ENCODE measurements around the gene DLGAP1. TPM values are rescaled to one million over a fixed set of nuclear protein-coding genes. Genes with fewer than 3 reads are reported as not detected.

Gene DLGAP1
- total and polyA plus RNA-seq, 2 donors (not counting 1 experiment from before 2014, with no cell fraction given) = 0.07 to 0.61 TPM

- Histone ChIP-seq H3K4me3 (ENCODE audit: control extremely low read depth in 1 of 5, extremely low read depth in 1 of 5, insufficient read depth in 1 of 5, low read depth in 2 of 5, low read length in 4 of 5) (no peak overlapping the region), H2AFZ (ENCODE audit: insufficient read depth, low read depth, low read length, poor library complexity, severe bottlenecking) (no peak overlapping the region), H3K79me2 (ENCODE audit: control insufficient read depth, insufficient read depth, low read length) (no peaks in the 10 kb centered on the region), H3K27ac (ENCODE audit: low read length in 2 of 2) (no peak overlapping the region), H3K4me1 (ENCODE audit: control insufficient read depth in 2 of 2, insufficient read depth in 2 of 2, low read length in 2 of 2) (no peaks in the 10 kb centered on the region), H4K20me1 (ENCODE audit: control insufficient read depth, insufficient read depth, low read length, poor library complexity, severe bottlenecking) (no peaks in the 10 kb centered on the region), H3K4me2 (replicated peaks; ENCODE audit: low read depth, low read length, poor library complexity, severe bottlenecking) (no peak overlapping the region), H3K9ac (ENCODE audit: low read length) (no peak overlapping the region), H3K27me3 (replicated peaks in 1 of 4; ENCODE audit: control extremely low read depth in 1 of 4, control insufficient read depth in 3 of 4, insufficient read depth in 4 of 4, low read length in 3 of 4) (no peaks in the 10 kb centered on the region), H3K9me3 (ENCODE audit: control extremely low read depth in 1 of 3, control insufficient read depth in 2 of 3, insufficient read depth in 1 of 3, low read length in 2 of 3) (no peaks in the 10 kb centered on the region), H3K36me3 (replicated peaks in 1 of 2; ENCODE audit: control extremely low read depth in 1 of 2, control insufficient read depth in 1 of 2, extremely low read depth in 1 of 2, insufficient read depth in 2 of 2, low read length in 1 of 2) (no peaks in the 10 kb centered on the region)
- WGBS (ENCODE audit: insufficient coverage) = no CpG with 5 or more reads among the region's 5 CpGs
- no peaks in the 10 kb centered on the region for H3K27me3 Mint-ChIP-seq
- H3K9me3 Mint-ChIP-seq (ENCODE audit: insufficient read depth) = no peaks in the 10 kb centered on the region
- intact Hi-C loops (cut with micrococcal nuclease) = no loop called here
- H3K4me1 Mint-ChIP-seq = no peaks in the 10 kb centered on the region
- CTCF ChIA-PET = no interaction called here
- H3K27ac Mint-ChIP-seq = no peak overlapping the region
- DNase-seq (no peak), ATAC-seq (ENCODE audit: low read depth) (no peak)
- no peak overlapping the region for H3K4me3 Mint-ChIP-seq
- POLR2A ChIA-PET = no interaction called here
- TF ChIP-seq EZH2 (IDR thresholded peaks at IDR 0.05; ENCODE audit: borderline replicate concordance, insufficient read depth, low read depth, low read length, poor library complexity, severe bottlenecking) = no peak
- no peak for TF ChIP-seq CTCF (IDR thresholded peaks at IDR 0.05)
These were observed 146.5 kb downstream of the DLGAP1 start for GRCh38 chr18:4308576-4308975.

GRCh38 chr18:4299395-4299794 lies 155.7 kb downstream of the DLGAP1 start:
- H3K4me3 Mint-ChIP-seq = no peak overlapping the region
- intact Hi-C loops (cut with micrococcal nuclease) = no loop called here
- no peak overlapping the region for H3K27ac Mint-ChIP-seq
- Histone ChIP-seq H3K9me3 (ENCODE audit: control extremely low read depth in 1 of 3, control insufficient read depth in 2 of 3, insufficient read depth in 1 of 3, low read length in 2 of 3) (peaks cover 0 to 2% (median 0%) of the 10 kb centered on the region in 3 donors), H3K79me2 (ENCODE audit: control insufficient read depth, insufficient read depth, low read length) (no peaks in the 10 kb centered on the region), H3K36me3 (replicated peaks in 1 of 2; ENCODE audit: control extremely low read depth in 1 of 2, control insufficient read depth in 1 of 2, extremely low read depth in 1 of 2, insufficient read depth in 2 of 2, low read length in 1 of 2) (no peaks in the 10 kb centered on the region), H3K27me3 (replicated peaks in 1 of 4; ENCODE audit: control extremely low read depth in 1 of 4, control insufficient read depth in 3 of 4, insufficient read depth in 4 of 4, low read length in 3 of 4) (no peaks in the 10 kb centered on the region), H2AFZ (ENCODE audit: insufficient read depth, low read depth, low read length, poor library complexity, severe bottlenecking) (no peak overlapping the region), H3K4me1 (ENCODE audit: control insufficient read depth in 2 of 2, insufficient read depth in 2 of 2, low read length in 2 of 2) (no peaks in the 10 kb centered on the region), H3K4me3 (ENCODE audit: control extremely low read depth in 1 of 5, extremely low read depth in 1 of 5, insufficient read depth in 1 of 5, low read depth in 2 of 5, low read length in 4 of 5) (no peak overlapping the region), H4K20me1 (ENCODE audit: control insufficient read depth, insufficient read depth, low read length, poor library complexity, severe bottlenecking) (no peaks in the 10 kb centered on the region), H3K9ac (ENCODE audit: low read length) (no peak overlapping the region), H3K4me2 (replicated peaks; ENCODE audit: low read depth, low read length, poor library complexity, severe bottlenecking) (no peak overlapping the region), H3K27ac (ENCODE audit: low read length in 2 of 2) (no peak overlapping the region)
- ATAC-seq (ENCODE audit: low read depth) (no peak), DNase-seq (no peak)
- H3K9me3 Mint-ChIP-seq (ENCODE audit: insufficient read depth) = no peaks in the 10 kb centered on the region
- no peaks in the 10 kb centered on the region for H3K27me3 Mint-ChIP-seq
- CTCF ChIA-PET = no interaction called here
- TF ChIP-seq CTCF (IDR thresholded peaks at IDR 0.05) (no peak), EZH2 (IDR thresholded peaks at IDR 0.05; ENCODE audit: borderline replicate concordance, insufficient read depth, low read depth, low read length, poor library complexity, severe bottlenecking) (no peak)
- no peaks in the 10 kb centered on the region for H3K4me1 Mint-ChIP-seq
- POLR2A ChIA-PET = no interaction called here
